ENCODE data around the gene OGFOD3.

Gene OGFOD3

DNA sequence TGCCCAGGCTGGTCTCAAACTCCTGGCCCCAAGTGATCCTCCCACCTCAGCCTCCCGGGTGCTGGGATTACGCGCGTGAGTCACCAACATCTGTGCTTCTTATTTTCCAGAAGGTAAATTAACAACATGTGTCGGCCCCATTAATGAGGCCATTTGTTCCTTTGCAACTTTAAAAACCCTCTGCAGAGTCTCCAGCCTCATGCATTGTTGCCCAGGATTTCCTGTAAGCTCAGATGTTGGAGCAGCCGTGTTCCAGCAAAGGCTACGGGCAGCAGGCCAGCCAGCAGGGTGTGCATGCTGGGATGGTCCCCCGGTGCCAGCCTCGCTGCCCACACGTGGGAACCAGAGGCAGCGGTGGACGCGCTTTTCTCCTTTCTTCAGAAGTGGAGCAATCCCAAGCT is 19.3 kb downstream of the OGFOD3 start:
- no peaks in the 10 kb centered on the region for H3K36me3 ChIP-seq (ENCODE audit: control insufficient read depth, low read depth, low read length)
- no peaks in the 10 kb centered on the region for H3K27me3 ChIP-seq (ENCODE audit: control insufficient read depth, insufficient read depth, low read length)
- no peaks in the 10 kb centered on the region for H3K9me3 ChIP-seq (ENCODE audit: control insufficient read depth, low read depth, low read length)
- no peak overlapping the region for H3K4me3 ChIP-seq (ENCODE audit: low read length)
- no peaks in the 10 kb centered on the region for H3K4me1 ChIP-seq (ENCODE audit: control insufficient read depth, low read depth, low read length)
- H3K27ac ChIP-seq (ENCODE audit: low read length): no peak overlapping the region
- no peak overlapping the region for H3K9ac ChIP-seq (ENCODE audit: low read length)

GRCh38 chr17:82397449-82398335 is 20.7 kb downstream of the OGFOD3 start:
- no peak overlapping the region for H3K9ac ChIP-seq (ENCODE audit: low read length)
- H3K36me3 ChIP-seq (ENCODE audit: control insufficient read depth, low read depth, low read length): no peaks in the 10 kb centered on the region
- H3K27me3 ChIP-seq (ENCODE audit: control insufficient read depth, insufficient read depth, low read length): no peaks in the 10 kb centered on the region
- no peak overlapping the region for H3K4me3 ChIP-seq (ENCODE audit: low read length)
- no peaks in the 10 kb centered on the region for H3K4me1 ChIP-seq (ENCODE audit: control insufficient read depth, low read depth, low read length)
- no peak overlapping the region for H3K27ac ChIP-seq (ENCODE audit: low read length)
- H3K9me3 ChIP-seq (ENCODE audit: control insufficient read depth, low read depth, low read length): no peaks in the 10 kb centered on the region

DNA sequence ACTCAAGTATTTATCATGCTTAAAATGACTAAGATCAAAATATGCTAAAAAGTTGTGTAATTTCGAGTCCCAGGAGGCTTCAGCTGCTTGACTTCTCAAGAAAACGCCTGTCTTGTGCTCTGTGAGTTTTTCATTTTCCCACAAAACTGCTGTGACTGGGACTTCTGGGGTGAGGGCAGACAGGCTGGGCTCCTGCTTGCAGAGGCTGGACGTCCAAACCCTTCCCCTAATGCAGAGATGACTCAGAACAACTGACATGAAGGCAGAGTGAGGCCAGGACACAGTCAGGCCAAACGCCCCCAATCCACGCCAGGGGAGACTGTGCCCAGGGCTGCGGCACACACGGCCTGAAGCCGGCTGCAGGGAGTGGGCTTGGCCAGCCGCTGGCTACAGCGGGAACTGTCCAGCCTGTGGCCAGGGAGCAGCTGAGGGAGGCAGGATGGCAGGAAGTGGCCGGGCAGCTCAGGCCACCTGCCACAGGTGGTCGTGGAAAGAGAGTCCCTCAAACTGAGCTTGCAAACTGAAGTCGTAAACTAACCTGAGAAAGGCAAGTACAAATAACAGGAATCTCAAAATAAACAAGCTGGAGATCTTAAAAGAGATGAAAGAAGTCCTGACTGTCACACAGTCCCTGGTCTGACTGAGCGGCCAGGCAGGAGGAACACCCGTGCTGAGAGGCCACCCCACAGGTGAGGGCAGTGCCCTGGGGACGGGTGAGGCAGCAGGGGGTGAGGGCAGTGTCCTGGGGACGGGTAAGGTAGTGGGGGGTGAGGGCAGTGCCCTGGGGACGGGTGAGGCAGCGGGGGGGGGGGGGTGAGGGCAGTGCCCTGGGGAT is 21.6 kb downstream of the OGFOD3 start:
- Histone ChIP-seq H3K27ac (ENCODE audit: low read length) (no peak overlapping the region), H3K27me3 (ENCODE audit: control insufficient read depth, insufficient read depth, low read length) (no peaks in the 10 kb centered on the region), H3K4me1 (ENCODE audit: control insufficient read depth, low read depth, low read length) (no peaks in the 10 kb centered on the region), H3K4me3 (ENCODE audit: low read length) (no peak overlapping the region), H3K9me3 (ENCODE audit: control insufficient read depth, low read depth, low read length) (no peaks in the 10 kb centered on the region), H3K9ac (ENCODE audit: low read length) (no peak overlapping the region), H3K36me3 (ENCODE audit: control insufficient read depth, low read depth, low read length) (no peaks in the 10 kb centered on the region)

- Histone ChIP-seq H3K9ac (ENCODE audit: low read length) (no peak overlapping the region), H3K27ac (ENCODE audit: low read length) (no peak overlapping the region), H3K27me3 (ENCODE audit: control insufficient read depth, insufficient read depth, low read length) (no peaks in the 10 kb centered on the region), H3K4me3 (ENCODE audit: low read length) (no peak overlapping the region), H3K4me1 (ENCODE audit: control insufficient read depth, low read depth, low read length) (no peaks in the 10 kb centered on the region), H3K9me3 (ENCODE audit: control insufficient read depth, low read depth, low read length) (no peaks in the 10 kb centered on the region), H3K36me3 (ENCODE audit: control insufficient read depth, low read depth, low read length) (no peaks in the 10 kb centered on the region)
These were observed 24.1 kb downstream of the OGFOD3 start for GRCh38 chr17:82394278-82394677.

GRCh38 chr17:82392941-82393340 is 25.4 kb downstream of the OGFOD3 start:
- no peaks in the 10 kb centered on the region for H3K27me3 ChIP-seq (ENCODE audit: control insufficient read depth, insufficient read depth, low read length)
- no peak overlapping the region for H3K27ac ChIP-seq (ENCODE audit: low read length)
- no peaks in the 10 kb centered on the region for H3K4me1 ChIP-seq (ENCODE audit: control insufficient read depth, low read depth, low read length)
- H3K4me3 ChIP-seq (ENCODE audit: low read length): no peak overlapping the region
- no peak overlapping the region for H3K9ac ChIP-seq (ENCODE audit: low read length)
- no peaks in the 10 kb centered on the region for H3K9me3 ChIP-seq (ENCODE audit: control insufficient read depth, low read depth, low read length)
- no peaks in the 10 kb centered on the region for H3K36me3 ChIP-seq (ENCODE audit: control insufficient read depth, low read depth, low read length)

DNA sequence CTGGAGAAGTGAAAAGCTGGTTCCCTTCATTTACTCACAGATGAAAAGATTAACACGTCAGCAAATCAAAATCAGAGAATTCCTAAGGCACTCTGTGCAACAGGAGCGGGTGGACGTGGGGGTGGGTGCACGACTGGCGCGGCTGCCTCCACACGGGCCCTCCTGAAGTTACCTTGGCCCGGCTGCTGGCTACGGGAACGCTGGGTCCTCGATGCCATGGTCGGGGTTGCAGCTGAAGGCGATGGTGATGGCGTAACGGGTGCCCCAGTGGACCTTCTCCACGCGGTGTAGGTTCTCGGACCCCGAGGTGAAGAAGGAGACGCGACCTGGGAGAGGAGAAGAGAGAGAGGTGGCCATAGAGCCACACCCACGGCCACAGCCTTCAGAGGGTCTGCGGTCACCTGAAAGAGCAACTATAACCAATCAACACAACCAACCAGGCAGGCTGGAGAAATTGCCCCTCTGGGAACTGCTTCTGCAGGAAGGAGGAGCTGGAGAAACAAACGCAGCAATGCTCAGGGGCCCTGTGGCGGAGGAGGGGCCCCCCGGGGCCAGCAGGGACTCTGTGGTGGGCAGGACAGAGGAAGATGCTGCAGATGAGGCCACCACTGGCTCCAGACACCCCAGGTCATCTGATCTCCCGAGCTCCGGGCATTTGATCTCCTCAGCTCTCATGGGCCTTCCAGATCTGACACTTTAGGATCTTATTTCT is 26.0 kb downstream of the OGFOD3 start:
- Histone ChIP-seq H3K27me3 (ENCODE audit: control insufficient read depth, insufficient read depth, low read length) (no peaks in the 10 kb centered on the region), H3K4me3 (ENCODE audit: low read length) (no peak overlapping the region), H3K4me1 (ENCODE audit: control insufficient read depth, low read depth, low read length) (no peaks in the 10 kb centered on the region), H3K27ac (ENCODE audit: low read length) (no peak overlapping the region), H3K9me3 (ENCODE audit: control insufficient read depth, low read depth, low read length) (no peaks in the 10 kb centered on the region), H3K36me3 (ENCODE audit: control insufficient read depth, low read depth, low read length) (no peaks in the 10 kb centered on the region), H3K9ac (ENCODE audit: low read length) (no peak overlapping the region)

GRCh38 chr17:82391496-82392066 is 26.8 kb downstream of the OGFOD3 start:
- H3K27ac ChIP-seq (ENCODE audit: low read length): no peak overlapping the region
- H3K36me3 ChIP-seq (ENCODE audit: control insufficient read depth, low read depth, low read length): no peaks in the 10 kb centered on the region
- H3K9me3 ChIP-seq (ENCODE audit: control insufficient read depth, low read depth, low read length): no peaks in the 10 kb centered on the region
- H3K4me3 ChIP-seq (ENCODE audit: low read length): no peak overlapping the region
- H3K9ac ChIP-seq (ENCODE audit: low read length): no peak overlapping the region
- no peaks in the 10 kb centered on the region for H3K4me1 ChIP-seq (ENCODE audit: control insufficient read depth, low read depth, low read length)
- H3K27me3 ChIP-seq (ENCODE audit: control insufficient read depth, insufficient read depth, low read length): no peaks in the 10 kb centered on the region

DNA sequence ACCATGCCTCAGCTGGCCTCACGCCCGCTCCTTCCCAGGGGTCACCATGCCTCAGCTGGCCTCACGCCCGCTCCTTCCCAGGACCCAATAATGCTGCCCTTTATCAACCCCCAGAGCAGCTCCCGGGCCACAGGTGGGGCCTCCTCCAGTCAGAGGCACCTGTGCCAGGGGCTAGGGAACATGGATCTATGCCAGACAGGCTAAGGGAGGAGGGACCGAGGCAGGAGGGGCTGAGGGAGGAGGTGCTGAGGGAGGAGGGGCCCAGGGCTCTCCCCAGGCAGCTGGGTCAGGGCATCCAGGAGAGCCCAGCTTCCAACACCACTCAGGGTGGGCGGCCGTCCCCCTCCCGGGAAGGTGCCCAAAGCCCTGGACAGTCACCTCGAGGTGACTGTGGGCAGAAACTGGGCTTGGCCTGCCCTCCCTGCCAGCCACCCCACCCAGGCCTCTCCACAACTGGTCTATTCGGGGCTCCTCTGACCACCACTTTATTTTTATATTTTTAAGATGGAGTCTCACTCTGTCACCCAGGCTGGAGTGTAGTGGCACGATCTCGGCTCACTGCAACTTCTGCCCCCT is 27.4 kb downstream of the OGFOD3 start:
- H3K27ac ChIP-seq (ENCODE audit: low read length): no peak overlapping the region
- no peaks in the 10 kb centered on the region for H3K27me3 ChIP-seq (ENCODE audit: control insufficient read depth, insufficient read depth, low read length)
- no peak overlapping the region for H3K4me3 ChIP-seq (ENCODE audit: low read length)
- H3K36me3 ChIP-seq (ENCODE audit: control insufficient read depth, low read depth, low read length): no peaks in the 10 kb centered on the region
- no peaks in the 10 kb centered on the region for H3K4me1 ChIP-seq (ENCODE audit: control insufficient read depth, low read depth, low read length)
- no peaks in the 10 kb centered on the region for H3K9me3 ChIP-seq (ENCODE audit: control insufficient read depth, low read depth, low read length)
- no peak overlapping the region for H3K9ac ChIP-seq (ENCODE audit: low read length)

DNA sequence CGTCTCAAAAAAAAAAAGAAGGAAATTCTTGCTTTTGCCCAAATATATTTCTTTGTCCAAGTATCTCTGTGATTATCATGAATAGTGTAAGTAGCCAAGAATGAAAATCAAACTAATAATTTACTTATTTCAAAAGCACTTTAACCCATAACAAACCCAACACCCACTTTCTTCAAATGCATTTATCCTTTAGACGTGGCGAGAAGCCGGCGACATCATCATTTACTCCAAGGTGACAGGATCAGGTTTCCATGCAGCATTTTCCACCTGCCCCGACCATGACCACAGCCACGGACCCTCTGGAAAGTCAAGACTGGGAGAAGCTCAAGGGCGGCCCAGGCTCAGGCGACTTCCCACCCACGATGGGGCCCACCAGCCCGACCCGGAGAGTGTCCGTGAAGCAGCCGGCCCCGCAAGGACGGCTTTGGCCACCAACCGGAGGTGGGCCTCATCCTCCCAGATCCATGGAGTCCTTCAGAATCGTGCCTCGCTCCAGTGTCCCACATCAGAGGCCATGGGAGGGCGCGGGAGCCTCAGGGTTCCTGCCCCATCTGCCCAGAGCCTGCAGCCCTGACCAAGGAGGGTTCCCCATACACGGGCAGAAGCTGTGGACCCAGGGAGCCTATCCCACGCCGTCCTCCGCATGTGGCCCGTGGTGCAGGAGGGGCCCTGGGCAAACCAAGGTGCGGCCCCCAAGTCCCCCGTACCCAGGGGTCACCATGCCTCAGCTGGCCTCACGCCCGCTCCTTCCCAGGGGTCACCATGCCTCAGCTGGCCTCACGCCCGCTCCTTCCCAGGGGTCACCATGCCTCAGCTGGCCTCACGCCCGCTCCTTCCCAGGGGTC is 28.1 kb downstream of the OGFOD3 start:
- H3K9me3 ChIP-seq (ENCODE audit: control insufficient read depth, low read depth, low read length): no peaks in the 10 kb centered on the region
- peaks cover 3% of the 10 kb centered on the region for H3K4me1 ChIP-seq (ENCODE audit: control insufficient read depth, low read depth, low read length)
- H3K4me3 ChIP-seq (ENCODE audit: low read length): no peak overlapping the region
- H3K27me3 ChIP-seq (ENCODE audit: control insufficient read depth, insufficient read depth, low read length): no peaks in the 10 kb centered on the region
- no peak overlapping the region for H3K27ac ChIP-seq (ENCODE audit: low read length)
- H3K9ac ChIP-seq (ENCODE audit: low read length): no peak overlapping the region
- no peaks in the 10 kb centered on the region for H3K36me3 ChIP-seq (ENCODE audit: control insufficient read depth, low read depth, low read length)

GRCh38 chr17:82389379-82389778 is 29.0 kb downstream of the OGFOD3 start:
- Histone ChIP-seq H3K9ac (ENCODE audit: low read length) (no peak overlapping the region), H3K4me3 (ENCODE audit: low read length) (no peak overlapping the region), H3K27ac (ENCODE audit: low read length) (no peak overlapping the region), H3K4me1 (ENCODE audit: control insufficient read depth, low read depth, low read length) (peaks cover 3% of the 10 kb centered on the region), H3K27me3 (ENCODE audit: control insufficient read depth, insufficient read depth, low read length) (no peaks in the 10 kb centered on the region), H3K36me3 (ENCODE audit: control insufficient read depth, low read depth, low read length) (no peaks in the 10 kb centered on the region), H3K9me3 (ENCODE audit: control insufficient read depth, low read depth, low read length) (no peaks in the 10 kb centered on the region)
